RCC 7860 (cell line): ENCODE data around the gene MYG1.
"Not testable (repeated sequence)": the region's sequence is repeated elsewhere in the genome, so short reads cannot be mapped to it uniquely, and the experiment has no call there.

ENCODE experiments used
- DNase-seq: peaks from one replicate; pipeline ENCODE4 v3.0.0-alpha.2; 2015; ENCODE audit warnings: low spot score
- FAIRE-seq: peaks from 2 replicates; lab custom pipeline; 2012; peaks lifted over from hg19 to GRCh38; lab: Jason Lieb, UNC

Gene MYG1

DNA sequence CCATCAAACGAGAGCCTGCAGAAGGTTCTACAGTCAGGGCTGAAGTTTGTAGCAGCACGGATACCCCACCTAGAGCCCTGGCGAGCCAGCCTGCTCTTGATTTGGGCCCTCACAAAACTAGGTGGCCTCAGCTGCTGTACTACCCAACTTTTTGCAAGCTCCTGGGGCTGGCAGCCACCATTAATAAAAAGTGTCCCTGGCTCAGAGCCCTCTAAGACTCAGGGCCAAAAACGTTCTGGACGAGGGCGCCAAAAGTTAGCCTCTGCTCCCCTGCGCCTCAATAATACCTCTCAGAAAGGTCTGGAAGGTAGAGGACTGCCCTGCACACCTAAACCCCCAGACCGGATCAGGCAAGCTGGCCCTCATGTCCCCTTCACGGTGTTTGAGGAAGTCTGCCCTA, 13.0 kb upstream of the MYG1 start:
- no peak for FAIRE-seq

DNA sequence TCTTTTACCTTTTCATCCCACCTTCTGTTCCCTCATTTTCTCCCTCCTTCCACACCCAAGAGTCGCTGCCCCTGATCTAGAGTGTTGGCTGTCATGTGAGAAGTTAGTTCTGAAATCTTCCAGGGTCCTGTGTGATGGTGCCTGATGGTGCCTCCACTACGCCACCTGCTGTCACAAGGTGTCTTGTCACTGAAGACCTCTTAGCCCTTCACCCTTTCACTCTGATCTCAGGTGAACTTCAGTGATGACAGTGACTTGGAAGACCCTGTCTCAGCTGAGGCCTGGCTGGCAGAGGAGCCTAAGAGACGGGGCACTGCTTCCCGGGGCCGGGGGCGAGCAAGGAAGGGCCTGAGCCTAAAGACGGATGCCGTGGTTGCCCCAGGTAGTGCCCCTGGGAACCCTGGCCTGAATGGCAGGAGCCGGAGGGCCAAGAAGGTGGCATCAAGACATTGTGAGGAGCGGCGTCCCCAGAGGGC, 11.7 kb upstream of the MYG1 start:
- DNase-seq: peak; percentile 14
- no peak for FAIRE-seq

More for the DNA sequence above, 13.0 kb upstream of the MYG1 start:
- DNase-seq: no peak

DNA sequence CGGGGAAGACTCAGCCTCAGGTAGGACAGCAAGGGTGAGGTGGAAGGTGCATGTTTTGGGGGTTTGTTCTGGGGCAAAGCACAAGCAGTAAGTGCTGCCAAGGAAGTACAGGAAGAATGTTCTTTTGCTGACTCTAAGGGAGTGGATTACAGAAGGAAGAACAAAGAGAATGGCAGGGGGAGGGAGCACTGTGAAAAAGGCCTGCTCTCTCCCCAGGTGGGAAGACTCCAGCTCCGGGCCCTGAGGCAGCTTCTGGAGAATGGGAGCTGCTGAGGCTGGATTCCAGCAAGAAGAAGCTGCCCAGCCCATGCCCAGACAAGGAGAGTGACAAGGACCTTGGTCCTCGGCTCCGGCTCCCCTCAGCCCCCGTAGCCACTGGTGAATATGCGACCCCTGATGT, 11.2 kb upstream of the MYG1 start:
- FAIRE-seq: no peak

DNA sequence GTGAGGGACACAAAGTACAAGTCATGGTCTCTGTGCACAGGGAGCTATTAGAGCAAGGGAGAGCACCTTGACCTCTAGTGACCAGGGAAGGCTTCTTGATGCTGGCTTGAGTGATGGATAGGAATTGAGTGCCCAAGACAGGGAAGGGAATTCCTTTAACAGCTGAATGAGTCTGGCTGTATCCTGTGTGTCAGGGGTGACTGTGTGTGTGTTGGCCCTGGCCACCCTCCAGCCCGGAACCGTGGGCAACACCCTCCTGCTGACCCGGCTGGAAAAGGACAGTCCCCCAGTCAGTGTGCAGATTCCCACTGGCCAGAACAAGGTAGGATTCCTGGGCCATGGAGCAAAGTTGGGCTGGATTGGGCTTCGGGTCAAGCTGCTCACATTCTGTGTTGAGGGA, 9.6 kb upstream of the MYG1 start:
- FAIRE-seq (peak; percentile 66), DNase-seq (peak; percentile 66)

More for the DNA sequence above, 11.2 kb upstream of the MYG1 start:
- no peak for DNase-seq

DNA sequence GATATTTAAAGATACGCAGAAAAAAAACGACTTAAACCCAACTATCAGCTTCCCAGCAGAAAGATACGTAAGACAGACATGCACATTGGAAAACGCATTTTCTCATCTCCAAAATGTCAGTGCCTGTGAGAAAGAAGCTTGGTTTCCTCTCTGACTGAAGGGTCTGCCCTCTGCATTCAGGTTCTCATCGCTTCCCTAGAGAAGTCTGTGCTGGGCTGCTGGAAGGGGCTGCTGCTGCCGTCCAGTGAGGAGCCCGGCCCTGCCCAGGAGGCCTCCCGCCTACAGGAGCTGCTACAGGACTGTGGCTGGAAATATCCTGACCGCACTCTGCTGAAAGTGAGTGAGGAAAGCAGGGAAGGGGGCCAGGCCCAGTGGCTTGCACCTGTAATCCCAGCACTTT, 8.8 kb upstream of the MYG1 start:
- FAIRE-seq: no peak

DNA sequence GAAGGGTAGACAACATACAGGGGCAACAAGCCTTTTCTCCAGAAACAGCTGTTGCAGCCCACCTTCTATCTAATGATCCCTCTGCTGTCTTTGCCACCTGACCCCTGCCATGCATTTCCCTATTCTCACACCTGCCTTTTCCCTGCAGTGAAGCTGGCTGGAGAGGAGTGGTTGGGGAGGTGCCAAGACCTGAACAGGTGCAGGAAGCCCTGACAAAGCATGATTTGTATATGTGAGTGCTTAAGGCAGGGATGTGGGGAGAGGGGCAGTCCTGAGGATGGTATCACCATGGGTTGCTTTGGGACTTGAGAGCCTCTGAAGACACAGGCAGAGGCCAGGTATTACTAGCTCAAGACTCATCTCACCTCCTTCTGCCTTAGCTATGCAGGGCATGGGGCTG, 7.1 kb upstream of the MYG1 start:
- FAIRE-seq (no peak), DNase-seq (no peak)

More for the DNA sequence above, 8.8 kb upstream of the MYG1 start:
- no peak for DNase-seq

DNA sequence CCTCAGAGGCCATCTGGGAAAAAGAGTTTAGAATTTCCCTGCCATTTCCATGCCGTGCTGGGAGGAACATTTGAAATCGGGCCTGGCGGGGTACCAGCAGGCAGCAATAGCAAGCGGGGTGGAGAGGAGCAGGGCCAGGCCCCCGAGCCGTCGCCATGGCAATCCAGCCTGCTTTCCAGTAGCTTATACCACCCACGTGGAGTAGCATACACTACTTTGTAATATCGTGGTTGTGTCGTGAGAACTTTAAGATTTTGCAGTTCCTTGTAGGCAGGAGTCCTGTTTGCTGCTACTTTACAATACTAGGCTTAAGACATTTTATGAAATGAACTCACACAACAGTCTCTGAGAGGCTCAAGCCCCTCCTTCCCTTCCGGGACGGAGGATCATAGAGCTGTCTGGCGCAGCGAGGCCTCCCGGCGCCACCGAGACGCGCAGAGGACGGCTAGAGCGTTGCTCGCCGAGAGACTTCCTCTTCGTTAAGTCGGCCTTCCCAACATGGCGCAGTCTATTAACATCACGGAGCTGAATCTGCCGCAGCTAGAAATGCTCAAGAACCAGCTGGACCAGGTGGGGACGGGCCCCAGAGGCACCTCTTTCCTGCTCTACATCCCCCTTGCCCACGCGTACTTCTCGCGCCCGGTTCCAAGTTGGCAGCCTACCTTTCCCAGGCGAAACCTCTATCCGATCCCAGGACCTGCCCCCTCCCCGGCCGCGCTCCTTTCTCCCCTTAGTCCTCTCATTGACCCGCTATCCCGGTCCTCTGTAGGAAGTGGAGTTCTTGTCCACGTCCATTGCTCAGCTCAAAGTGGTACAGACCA, 4.2 kb upstream of the MYG1 start, which contains the start of gene PFDN5:
PFDN5 (plus strand) TSS at position 473 of the 821 bp plus-strand sequence; CDS start at position 499, 26 bp downstream.
- peak; percentile 74 for DNase-seq
- FAIRE-seq: peak; percentile 38

DNA sequence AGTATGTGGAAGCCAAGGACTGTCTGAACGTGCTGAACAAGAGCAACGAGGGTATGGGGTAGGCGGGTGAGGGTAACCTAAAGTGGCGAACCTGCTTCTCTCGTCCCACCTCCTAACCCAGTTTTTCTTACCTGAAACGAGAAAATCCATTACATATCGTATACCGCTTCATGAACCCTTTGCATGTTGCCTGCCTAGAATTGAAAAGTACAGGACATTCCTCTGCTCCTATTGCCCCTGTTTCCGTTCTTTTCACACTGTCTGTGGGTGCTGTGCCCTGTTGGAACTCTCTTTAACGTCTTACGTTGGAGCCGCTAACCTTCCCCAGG, 3.6 kb upstream of the MYG1 start:
- DNase-seq: no peak
- FAIRE-seq: no peak

DNA sequence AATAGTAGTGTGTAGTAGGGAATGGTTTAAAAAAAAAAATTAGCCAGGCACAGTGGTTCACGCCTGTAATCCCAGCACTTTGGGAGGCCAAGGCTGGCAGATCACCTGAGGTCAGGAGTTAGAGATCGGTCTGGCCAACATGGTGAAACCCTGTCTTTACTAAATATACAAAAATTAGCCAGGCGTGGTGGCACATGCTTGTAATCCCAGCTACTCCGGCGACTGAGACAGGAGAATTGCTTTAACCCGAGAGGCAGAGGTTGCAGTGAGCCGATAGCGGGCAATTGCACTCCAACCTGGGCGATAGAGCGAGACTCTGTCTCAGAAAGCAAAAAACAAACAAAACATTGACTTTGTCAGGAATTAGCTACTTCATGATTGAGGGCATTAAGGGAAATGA, 2.4 kb upstream of the MYG1 start:
- not testable (repeated sequence) for FAIRE-seq, DNase-seq

DNA sequence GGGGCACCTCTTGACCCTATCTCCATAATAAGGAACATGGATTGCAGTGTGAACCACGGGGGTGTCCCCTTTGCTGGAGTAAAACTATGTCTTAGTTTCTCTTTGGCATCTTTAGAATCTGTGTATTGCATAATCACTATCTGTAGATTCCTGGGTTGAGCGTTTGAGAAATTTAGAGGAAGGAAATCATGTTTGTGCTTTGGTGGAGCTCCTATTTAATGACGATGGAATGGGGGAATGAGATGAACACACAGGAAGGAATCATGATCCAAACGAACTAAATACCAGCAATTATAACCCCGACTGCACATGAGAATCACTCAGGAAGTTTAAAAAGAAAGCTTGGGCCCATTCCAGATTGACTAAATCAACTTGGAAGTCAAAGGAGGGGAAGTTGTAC, 1.3 kb upstream of the MYG1 start:
- FAIRE-seq: no peak
- DNase-seq: no peak

DNA sequence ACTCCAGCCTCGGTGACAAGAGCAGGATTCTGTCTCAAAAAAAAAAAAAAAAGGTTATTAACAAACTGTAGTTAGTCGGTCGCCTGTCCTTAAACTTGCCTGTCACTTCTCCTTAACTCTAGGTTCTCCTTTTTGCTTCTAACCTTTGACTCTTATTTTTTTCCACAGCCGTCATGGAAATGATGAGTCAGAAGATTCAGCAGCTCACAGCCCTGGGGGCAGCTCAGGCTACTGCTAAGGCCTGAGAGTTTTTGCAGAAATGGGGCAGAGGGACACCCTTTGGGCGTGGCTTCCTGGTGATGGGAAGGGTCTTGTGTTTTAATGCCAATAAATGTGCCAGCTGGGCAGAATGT, 418 bp upstream of the MYG1 start:
- FAIRE-seq (no peak), DNase-seq (peak; percentile 46)

DNA sequence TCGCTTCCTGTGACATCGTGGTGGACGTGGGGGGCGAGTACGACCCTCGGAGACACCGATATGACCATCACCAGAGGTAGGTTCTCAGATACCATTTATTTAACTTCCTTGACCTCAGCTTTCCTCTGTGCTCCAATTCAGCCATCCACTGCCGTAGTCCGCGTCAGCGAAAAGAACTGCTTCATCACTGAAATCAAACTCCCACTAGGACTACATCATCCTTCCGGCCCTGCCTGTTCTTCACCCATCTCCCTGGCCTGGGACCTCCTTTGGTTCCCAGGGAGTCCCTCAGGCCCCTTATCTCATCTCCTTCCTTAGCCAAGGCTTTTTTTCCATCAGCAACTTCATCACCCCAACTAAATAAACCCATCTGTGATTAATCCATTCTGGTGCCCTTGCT, 692 bp downstream of the MYG1 start:
- DNase-seq: peak; percentile 13
- no peak for FAIRE-seq

DNA sequence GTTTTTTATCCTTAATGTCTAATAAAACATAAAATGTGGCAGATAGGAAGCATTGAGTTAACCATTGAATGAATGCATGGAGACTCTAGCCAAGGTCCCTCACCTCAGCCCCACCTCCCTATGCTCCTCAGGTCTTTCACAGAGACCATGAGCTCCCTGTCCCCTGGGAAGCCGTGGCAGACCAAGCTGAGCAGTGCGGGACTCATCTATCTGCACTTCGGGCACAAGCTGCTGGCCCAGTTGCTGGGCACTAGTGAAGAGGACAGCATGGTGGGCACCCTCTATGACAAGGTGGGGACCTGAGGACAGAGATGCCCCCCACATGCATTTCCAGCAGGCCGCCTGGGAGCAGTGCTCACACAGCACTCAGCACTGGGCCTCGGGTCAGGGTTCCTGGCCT, 3.4 kb downstream of the MYG1 start:
- no peak for DNase-seq
- no peak for FAIRE-seq

DNA sequence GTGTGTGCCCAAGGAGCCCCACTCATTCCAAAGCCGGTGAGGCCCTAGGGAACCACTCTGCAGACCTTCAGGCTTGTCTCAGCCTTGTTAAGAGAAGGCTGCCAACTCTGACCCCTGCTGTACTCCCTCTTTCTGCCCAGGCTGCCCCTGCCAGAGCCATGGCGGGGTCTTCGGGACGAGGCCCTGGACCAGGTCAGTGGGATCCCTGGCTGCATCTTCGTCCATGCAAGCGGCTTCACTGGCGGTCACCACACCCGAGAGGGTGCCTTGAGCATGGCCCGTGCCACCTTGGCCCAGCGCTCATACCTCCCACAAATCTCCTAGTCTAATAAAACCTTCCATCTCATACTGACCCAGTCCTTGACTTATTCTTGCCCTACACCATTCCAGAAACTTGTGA, 7.3 kb downstream of the MYG1 start:
- FAIRE-seq (no peak), DNase-seq (no peak)

DNA sequence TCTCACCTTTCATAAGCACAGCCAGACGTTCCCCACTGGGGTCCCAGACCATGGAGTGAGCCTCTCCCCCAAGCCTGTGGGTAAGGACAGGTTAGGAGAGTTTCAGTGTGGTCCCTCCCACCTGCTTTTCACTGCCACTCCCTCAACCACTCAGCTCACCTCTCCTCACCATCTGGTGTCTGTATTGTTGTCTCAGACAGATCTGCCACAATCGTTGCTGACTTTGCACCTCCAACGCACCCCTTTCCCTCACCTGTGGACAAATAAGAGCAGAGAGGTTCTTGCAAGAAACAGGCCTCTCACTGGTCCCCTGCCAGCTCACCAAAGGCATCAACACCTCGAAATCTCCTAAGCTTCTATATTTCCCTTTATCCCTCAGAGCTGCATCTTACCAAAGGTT, 8.8 kb downstream of the MYG1 start:
- FAIRE-seq: no peak

DNA sequence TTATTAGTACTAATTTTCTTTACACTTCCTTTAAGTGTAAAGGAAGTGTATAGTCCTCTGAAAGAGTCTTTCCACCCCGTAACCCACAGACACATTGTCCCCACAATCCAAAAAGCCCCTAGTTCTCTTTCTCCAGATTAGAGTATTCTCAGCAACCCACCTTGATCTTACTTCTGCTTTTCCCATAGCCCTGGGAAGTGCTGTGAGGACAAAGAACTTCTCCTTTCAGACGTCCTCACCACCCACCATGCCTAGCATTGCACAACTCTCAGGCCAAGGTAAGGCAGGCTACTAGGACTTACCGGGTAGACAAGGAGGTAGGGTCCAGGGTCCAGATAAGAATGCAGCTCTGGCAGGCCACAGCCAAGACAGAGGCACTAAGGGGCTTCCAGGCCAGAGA, 14.5 kb downstream of the MYG1 start:
- no peak for FAIRE-seq
- DNase-seq: no peak

More for the DNA sequence above, 8.8 kb downstream of the MYG1 start:
- no peak for DNase-seq

DNA sequence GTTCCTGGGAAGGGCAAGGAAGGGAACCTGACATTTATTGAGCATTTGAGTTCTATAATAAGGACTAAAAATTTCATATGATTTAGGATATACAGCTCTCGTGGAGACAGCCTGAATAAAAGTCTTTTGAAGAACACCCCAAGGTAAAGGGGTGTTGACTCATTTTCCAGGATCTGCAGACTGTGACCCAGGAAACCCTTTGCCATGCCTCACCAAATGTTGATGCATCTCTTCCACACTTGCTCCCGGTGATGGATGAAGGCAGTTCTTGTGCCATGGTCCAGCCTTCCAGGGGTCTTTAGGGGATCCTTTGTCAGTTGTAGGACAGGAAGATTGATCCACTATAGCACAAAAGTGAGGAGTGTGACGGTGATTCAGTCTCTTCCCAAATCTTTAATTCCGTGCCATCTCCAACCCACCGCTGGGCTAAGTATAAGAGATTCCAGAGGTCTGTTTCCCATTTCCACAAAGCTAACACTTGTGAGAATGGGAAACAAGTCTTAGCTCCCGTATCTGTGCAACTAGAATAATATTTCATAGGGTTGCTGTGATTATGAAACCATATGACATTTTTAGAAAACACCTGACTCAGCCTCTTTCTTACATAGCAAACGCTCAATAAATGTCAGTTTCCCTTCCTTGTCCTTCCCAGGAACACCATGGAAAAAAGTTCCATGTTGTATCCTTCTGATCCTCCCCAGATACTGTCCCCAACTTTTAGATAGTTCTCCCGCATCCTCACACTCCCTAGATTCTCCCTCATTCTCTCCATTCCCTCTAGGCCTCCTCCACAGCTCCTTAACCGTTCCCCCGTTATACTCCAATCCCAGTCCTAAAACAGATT, 21.1 kb downstream of the MYG1 start:
- FAIRE-seq: no peak
- no peak for DNase-seq

DNA sequence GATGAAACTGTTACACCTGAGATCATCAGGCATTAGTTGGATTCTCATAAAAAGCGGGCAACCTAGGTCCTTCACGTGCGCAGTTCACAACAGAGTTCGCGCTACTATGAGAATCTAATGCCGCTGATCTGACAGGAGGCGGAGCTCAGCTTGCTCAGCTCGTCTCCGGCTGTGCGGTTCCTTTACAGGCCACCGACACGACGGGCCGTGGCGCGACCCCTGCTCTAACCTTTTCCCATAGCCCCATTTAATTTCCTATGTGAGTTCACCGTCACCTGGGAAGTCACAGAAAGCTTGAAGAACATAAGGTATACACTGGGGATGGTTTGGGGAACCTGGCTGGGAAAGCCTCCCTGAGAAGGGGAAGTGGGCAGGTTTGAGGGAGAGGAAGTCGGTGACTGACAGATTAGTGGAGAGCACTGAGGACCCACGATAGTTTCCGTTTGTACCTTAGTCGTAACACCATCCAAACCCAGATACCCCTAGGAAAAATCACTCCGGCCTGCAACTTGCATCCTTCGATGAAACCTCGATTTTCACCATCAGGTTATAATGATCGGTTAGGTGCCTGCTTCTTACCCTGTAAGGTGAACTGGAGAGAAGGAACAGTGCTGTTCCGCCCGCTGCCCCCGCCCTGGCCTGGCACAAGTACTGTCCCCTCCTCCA, 24.8 kb downstream of the MYG1 start:
- no peak for FAIRE-seq
- DNase-seq: no peak

DNA sequence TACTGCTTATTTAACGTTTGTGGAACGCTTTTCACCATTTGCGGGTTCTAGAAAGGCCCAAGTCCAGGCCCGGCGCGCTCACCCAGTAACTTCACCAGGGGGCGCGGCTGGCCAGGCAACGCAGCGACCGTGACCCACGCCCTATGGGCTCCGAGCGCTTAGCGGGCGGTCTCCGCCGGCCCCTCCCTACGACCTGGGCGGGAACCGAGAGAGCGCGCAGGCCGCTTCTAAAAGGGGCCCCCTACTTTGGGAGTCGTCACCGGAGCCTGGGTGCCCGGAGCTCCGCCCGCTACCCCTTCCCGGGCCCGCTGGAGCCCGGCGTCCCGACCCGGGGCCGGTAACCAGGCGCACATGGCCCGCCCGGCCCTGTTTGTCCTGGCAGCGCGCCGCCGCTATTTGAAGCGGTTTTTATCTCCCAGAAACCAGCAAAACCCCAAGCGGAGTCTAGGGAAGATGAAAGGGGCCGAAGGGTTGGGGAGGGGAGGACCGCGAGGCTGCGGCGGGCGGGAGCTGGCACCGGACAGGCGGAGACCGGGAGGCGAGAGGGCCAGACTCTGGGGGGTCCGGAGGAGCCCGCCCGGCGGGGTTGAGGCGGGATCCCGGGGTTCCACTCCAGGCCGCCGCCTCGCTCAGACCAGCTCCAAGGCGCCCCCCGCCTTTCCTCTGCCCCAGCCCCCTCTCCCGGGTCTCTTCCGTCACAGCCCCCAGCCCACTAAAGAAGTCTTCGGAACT, 25.4 kb downstream of the MYG1 start:
- no peak for FAIRE-seq

DNA sequence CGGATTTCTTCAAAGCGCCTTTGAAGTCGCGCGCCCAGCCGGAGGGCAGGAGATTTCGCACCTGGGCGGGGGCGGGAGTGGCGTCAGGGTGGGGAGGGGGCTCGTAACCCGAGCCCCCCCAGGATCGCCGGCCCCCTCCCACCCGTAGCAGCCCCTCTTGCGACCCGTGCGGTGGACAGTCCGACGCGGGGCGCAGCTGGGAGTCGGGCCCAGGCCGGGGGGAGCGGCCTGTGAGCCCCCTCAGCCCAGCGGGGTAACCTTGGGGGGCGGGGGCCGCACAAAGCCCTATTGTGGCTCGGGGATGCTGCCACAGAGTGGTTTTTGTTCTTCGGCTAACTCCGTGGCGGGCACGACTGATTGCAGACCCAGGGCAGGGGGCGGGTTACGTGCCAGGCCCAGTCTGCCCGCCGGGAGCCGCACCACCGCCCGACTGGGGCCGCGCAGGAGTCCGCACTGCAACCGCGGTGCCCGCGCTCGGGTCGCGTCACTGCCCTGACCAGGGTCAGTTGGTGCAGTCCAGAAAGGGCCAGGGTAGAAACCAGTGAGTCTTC, 26.1 kb downstream of the MYG1 start:
- FAIRE-seq (no peak), DNase-seq (no peak)

More for the DNA sequence above, 25.4 kb downstream of the MYG1 start:
- peak; percentile 77 for DNase-seq
